GM21423 (cell line): ENCODE measurements around the gene NBPF3.

Experiments used
- ATAC-seq: cut with Tn5 transposase; IDR thresholded peaks from one replicate; pipeline ENCODE4 v1.9.1; 2021; ENCODE audit warnings: mild to moderate bottlenecking, moderate library complexity; ENCODE audit not compliant: unreplicated experiment

The NBPF3 gene

GRCh38 chr1:21490774-21491487 lies 51.0 kb downstream of the NBPF3 start:
- ATAC-seq, result no peak

- no peak for ATAC-seq
These were observed 51.8 kb downstream of the NBPF3 start for GRCh38 chr1:21491488-21492355.

GRCh38 chr1:21492356-21492625 lies 52.4 kb downstream of the NBPF3 start:
- no peak for ATAC-seq

GRCh38 chr1:21494196-21494595 lies 54.3 kb downstream of the NBPF3 start:
- no peak for ATAC-seq

- no peak for ATAC-seq
These were observed 55.4 kb downstream of the NBPF3 start for GRCh38 chr1:21495225-21495820.

- ATAC-seq, result no peak
These were observed 56.1 kb downstream of the NBPF3 start for GRCh38 chr1:21496063-21496462.

GRCh38 chr1:21496886-21497285 lies 56.9 kb downstream of the NBPF3 start:
- no peak for ATAC-seq

- no peak for ATAC-seq
These were observed 57.6 kb downstream of the NBPF3 start for GRCh38 chr1:21497466-21498061.

GRCh38 chr1:21499283-21499950 lies 59.5 kb downstream of the NBPF3 start:
- no peak for ATAC-seq

GRCh38 chr1:21503706-21504377 lies 63.9 kb downstream of the NBPF3 start:
- no peak for ATAC-seq

GRCh38 chr1:21506804-21507203 lies 66.9 kb downstream of the NBPF3 start:
- ATAC-seq, result no peak

- no peak for ATAC-seq
These were observed 67.8 kb downstream of the NBPF3 start for GRCh38 chr1:21507511-21508270.

GRCh38 chr1:21508580-21509350 lies 68.8 kb downstream of the NBPF3 start:
- ATAC-seq, result no peak

GRCh38 chr1:21509351-21510112 lies 69.6 kb downstream of the NBPF3 start, which contains the start of gene ALPL:
TSS of gene ALPL (plus strand) at chr1:21509423. CDS start at chr1:21554082, 44,659 bp downstream.
- ATAC-seq, result no peak

- ATAC-seq, result no peak
These were observed 70.2 kb downstream of the NBPF3 start for GRCh38 chr1:21510113-21510493.

GRCh38 chr1:21510885-21511578 lies 71.1 kb downstream of the NBPF3 start:
- no peak for ATAC-seq
